GM12874 (cell line): ENCODE results near the gene STARD4.

ENCODE experiments used
- CTCF ChIP-seq: IDR thresholded peaks from 2 replicates; pipeline ENCODE4 v1.5.1; 2011; ENCODE audit warnings: low read depth, mild to moderate bottlenecking, control low read depth, low read length, moderate library complexity; ENCODE audit not compliant: insufficient read depth

The STARD4 gene

GRCh38 chr5:111512375-111513130 lies at the start of gene STARD4:
TSS of gene STARD4 (minus strand) at chr5:111512535. CDS start at chr5:111507433, 5,102 bp downstream.
- TF ChIP-seq CTCF, result no peak

- TF ChIP-seq CTCF, result no peak
These were observed 47.3 kb upstream of the STARD4 start for GRCh38 chr5:111559680-111560079.

- no peak for TF ChIP-seq CTCF
These were observed 45.4 kb upstream of the STARD4 start for GRCh38 chr5:111557686-111558085.

- TF ChIP-seq CTCF, result no peak
These were observed 44.8 kb upstream of the STARD4 start for GRCh38 chr5:111557111-111557510.

GRCh38 chr5:111556501-111556900 lies 44.2 kb upstream of the STARD4 start:
- no peak for TF ChIP-seq CTCF

GRCh38 chr5:111555760-111556159 lies 43.4 kb upstream of the STARD4 start:
- no peak for TF ChIP-seq CTCF

GRCh38 chr5:111553868-111554267 lies 41.5 kb upstream of the STARD4 start:
- TF ChIP-seq CTCF, result no peak

- TF ChIP-seq CTCF, result no peak
These were observed 40.6 kb upstream of the STARD4 start for GRCh38 chr5:111552896-111553295.
